OCI-LY1 (cell line): Measurements from ENCODE around the gene SYNGR2.
"Not testable (repeated sequence)": the region's sequence is repeated elsewhere in the genome, so short reads cannot be mapped to it uniquely, and the experiment has no call there.

ENCODE experiments used
- EZH2 ChIP-seq: fragments of 200-600 bp; sonication (generic), shearing (Covaris generic); IDR thresholded peaks from 2 replicates; pipeline ENCODE4 v1.8.0; 2017; ENCODE audit warnings: borderline replicate concordance, mixed run types, mild to moderate bottlenecking, antibody characterized with exemption, low read length, moderate library complexity, mixed read lengths
- TF ChIP-seq, protein P1 (sequence below): fragments of 200-600 bp; sonication (generic), shearing (Covaris generic); IDR thresholded peaks from 2 replicates; pipeline ENCODE4 v1.5.1; 2017; ENCODE audit warnings: mild to moderate bottlenecking, antibody characterized with exemption, low read length, moderate library complexity, mixed read lengths

DNA sequence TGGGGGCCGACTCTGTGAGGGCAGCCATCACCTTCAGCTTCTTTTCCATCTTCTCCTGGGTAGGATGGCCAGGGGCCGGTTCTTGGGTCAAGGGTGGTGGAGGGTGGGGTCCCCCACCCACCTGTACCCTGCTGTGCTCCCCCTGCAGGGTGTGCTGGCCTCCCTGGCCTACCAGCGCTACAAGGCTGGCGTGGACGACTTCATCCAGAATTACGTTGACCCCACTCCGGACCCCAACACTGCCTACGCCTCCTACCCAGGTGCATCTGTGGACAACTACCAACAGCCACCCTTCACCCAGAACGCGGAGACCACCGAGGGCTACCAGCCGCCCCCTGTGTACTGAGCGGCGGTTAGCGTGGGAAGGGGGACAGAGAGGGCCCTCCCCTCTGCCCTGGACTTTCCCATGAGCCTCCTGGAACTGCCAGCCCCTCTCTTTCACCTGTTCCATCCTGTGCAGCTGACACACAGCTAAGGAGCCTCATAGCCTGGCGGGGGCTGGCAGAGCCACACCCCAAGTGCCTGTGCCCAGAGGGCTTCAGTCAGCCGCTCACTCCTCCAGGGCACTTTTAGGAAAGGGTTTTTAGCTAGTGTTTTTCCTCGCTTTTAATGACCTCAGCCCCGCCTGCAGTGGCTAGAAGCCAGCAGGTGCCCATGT lies 3.3 kb downstream of the SYNGR2 start:
- TF ChIP-seq, protein P1, sequence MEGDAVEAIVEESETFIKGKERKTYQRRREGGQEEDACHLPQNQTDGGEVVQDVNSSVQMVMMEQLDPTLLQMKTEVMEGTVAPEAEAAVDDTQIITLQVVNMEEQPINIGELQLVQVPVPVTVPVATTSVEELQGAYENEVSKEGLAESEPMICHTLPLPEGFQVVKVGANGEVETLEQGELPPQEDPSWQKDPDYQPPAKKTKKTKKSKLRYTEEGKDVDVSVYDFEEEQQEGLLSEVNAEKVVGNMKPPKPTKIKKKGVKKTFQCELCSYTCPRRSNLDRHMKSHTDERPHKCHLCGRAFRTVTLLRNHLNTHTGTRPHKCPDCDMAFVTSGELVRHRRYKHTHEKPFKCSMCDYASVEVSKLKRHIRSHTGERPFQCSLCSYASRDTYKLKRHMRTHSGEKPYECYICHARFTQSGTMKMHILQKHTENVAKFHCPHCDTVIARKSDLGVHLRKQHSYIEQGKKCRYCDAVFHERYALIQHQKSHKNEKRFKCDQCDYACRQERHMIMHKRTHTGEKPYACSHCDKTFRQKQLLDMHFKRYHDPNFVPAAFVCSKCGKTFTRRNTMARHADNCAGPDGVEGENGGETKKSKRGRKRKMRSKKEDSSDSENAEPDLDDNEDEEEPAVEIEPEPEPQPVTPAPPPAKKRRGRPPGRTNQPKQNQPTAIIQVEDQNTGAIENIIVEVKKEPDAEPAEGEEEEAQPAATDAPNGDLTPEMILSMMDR = not testable (repeated sequence)
- not testable (repeated sequence) for TF ChIP-seq EZH2
